GM10248 (cell line): ENCODE results near the gene PHF21A.
"Not testable (repeated sequence)": the region's sequence is repeated elsewhere in the genome, so short reads cannot be mapped to it uniquely, and the experiment has no call there.

Source experiments
- CTCF ChIA-PET: fragments of 300-600 bp; sonication (Branson Sonifier 250); formaldehyde crosslinking; extraction: SDS; loops from one replicate; lab custom pipeline; 2021; ENCODE audit warnings: antibody characterized with exemption; lab: Yijun Ruan, JAX
- POLR2A ChIA-PET: fragments of 350-650 bp; sonication (Branson Sonifier 250); formaldehyde crosslinking; extraction: SDS; loops from one replicate; lab custom pipeline; 2020; ENCODE audit warnings: antibody characterized with exemption; lab: Yijun Ruan, JAX
- DNase-seq: peaks from one replicate; pipeline ENCODE4 v3.0.0; 2012; ENCODE audit errors: extremely low spot score
- CTCF ChIP-seq: IDR thresholded peaks from 2 replicates; pipeline ENCODE4 v1.5.1; 2012; ENCODE audit warnings: mild to moderate bottlenecking, low read depth; ENCODE audit errors: extremely low read depth, missing control alignments, control extremely low read depth

Gene PHF21A

GRCh38 chr11:45985212-45985611 lies 136.0 kb downstream of the PHF21A start:
- POLR2A ChIA-PET: no interaction called here
- no peak for TF ChIP-seq CTCF
- DNase-seq: no peak
- CTCF ChIA-PET: interaction anchor here (1.0 to 8.4 kb wide), 2 partner anchors 8 to 20 kb away, joined by 3 to 91 read pairs; no protein-coding TSS in a partner anchor

DNA sequence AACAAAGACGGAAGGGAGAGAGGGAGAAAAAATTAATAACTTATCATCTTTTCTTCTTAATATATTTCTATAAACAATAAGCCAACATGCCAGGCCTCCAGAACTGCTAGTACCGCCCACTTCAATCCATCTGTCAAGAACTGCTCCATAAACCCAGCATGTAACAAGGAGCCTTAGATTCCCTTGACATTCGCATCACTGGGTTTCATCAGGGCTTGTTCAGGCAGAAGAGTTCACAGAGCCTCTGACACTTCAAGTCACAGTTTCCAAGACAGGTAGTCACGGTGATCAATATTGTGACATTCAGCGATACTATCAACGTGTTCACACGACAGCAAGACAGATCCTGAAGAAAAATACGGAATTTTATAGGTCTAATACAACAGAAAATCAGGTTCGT lies 137.1 kb downstream of the PHF21A start:
- no peak for TF ChIP-seq CTCF
- POLR2A ChIA-PET: no interaction called here
- no peak for DNase-seq
- CTCF ChIA-PET: interaction anchor here (1.0 to 8.4 kb wide), 4 partner anchors 8 to 22 kb away, joined by 3 to 91 read pairs (median 4); no protein-coding TSS in a partner anchor

DNA sequence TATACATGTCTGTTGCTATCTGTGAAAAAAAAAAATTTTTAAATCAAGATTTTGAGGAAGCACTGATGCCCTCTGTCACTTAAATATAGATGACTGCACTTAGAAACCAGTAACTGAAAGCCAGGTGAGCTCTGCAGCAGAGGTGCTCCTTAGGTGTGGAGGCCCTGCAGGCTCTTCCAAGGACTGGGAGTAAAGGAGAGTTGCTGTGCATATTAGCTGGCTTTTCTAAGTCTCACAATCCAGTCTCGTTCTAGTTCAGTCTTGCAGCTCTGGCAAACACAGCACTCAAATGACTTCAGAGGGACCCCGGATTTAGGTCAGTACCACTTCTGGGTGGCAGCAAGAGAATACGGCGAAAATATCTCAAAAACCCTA lies 137.8 kb downstream of the PHF21A start:
- POLR2A ChIA-PET: no interaction called here
- DNase-seq: no peak
- no peak for TF ChIP-seq CTCF
- CTCF ChIA-PET: interaction anchor here (1.0 to 8.4 kb wide), 6 partner anchors 8 to 23 kb away, joined by 3 to 91 read pairs (median 3); no protein-coding TSS in a partner anchor

- ChIA-PET POLR2A (no interaction called here), CTCF (interaction anchor here (0.8 to 8.4 kb wide), 6 partner anchors 8 to 21 kb away, joined by 3 to 91 read pairs (median 3); no protein-coding TSS in a partner anchor)
- no peak for DNase-seq
- TF ChIP-seq CTCF: no peak
Measured at GRCh38 chr11:45982656-45983470, 138.4 kb downstream of the PHF21A start.

- CTCF ChIA-PET: interaction anchor here (0.7 to 8.4 kb wide), 2 partner anchors 14 to 17 kb away, joined by 3 to 91 read pairs; no protein-coding TSS in a partner anchor
- POLR2A ChIA-PET, DNase-seq: not testable (repeated sequence)
Measured at GRCh38 chr11:45981826-45982225, 139.4 kb downstream of the PHF21A start.

DNA sequence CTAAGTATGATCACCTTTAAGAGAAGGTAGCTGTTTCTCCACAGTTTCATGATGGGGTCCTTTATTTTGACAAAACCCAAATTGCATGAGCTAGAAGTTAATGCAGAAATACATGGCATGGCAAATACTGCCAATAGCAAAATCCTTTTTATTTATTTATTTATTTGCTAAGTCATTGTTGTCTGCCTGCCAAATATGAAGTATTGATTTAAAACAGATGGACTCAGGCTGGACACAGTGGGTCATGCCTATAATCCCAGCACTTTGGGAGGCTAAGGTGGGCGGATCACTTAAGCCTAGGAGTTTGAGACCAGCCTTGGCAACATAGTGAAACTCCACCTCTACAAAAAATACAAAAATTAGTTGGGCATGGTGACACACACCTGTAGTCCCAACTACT lies 146.4 kb downstream of the PHF21A start:
- DNase-seq: no peak
- POLR2A ChIA-PET: no interaction called here
- CTCF ChIA-PET: interaction anchor here (0.9 to 1.4 kb wide), 2 partner anchors 9 to 10 kb away, joined by 3 to 8 read pairs; no protein-coding TSS in a partner anchor
- no peak for TF ChIP-seq CTCF

GRCh38 chr11:45973601-45974000 lies 147.7 kb downstream of the PHF21A start:
- POLR2A ChIA-PET: no interaction called here
- no peak for TF ChIP-seq CTCF
- CTCF ChIA-PET: interaction anchor here (1.4 to 1.7 kb wide), 2 partner anchors 9 to 10 kb away, joined by 3 to 4 read pairs; no protein-coding TSS in a partner anchor
- no peak for DNase-seq
